LNCaP clone FGC (cell line): ENCODE results near the gene PYGB.

Source experiments
- DNase-seq: peaks from one replicate; pipeline ENCODE4 v3.0.0-alpha.2; 2011; ENCODE audit warnings: low read depth
- H3K4me3 ChIP-seq: 2 replicates; pipeline ENCODE4 v1.5.1; 2011; ENCODE audit warnings: mild to moderate bottlenecking, low read depth, low read length, control low read depth
- TF ChIP-seq, protein P1 (sequence below): IDR thresholded peaks from 2 replicates; pipeline ENCODE4 v1.5.1; 2012; ENCODE audit warnings: mild to moderate bottlenecking; ENCODE audit not compliant: control insufficient read depth, insufficient read depth; ENCODE audit errors: extremely low read depth

The PYGB gene

DNA sequence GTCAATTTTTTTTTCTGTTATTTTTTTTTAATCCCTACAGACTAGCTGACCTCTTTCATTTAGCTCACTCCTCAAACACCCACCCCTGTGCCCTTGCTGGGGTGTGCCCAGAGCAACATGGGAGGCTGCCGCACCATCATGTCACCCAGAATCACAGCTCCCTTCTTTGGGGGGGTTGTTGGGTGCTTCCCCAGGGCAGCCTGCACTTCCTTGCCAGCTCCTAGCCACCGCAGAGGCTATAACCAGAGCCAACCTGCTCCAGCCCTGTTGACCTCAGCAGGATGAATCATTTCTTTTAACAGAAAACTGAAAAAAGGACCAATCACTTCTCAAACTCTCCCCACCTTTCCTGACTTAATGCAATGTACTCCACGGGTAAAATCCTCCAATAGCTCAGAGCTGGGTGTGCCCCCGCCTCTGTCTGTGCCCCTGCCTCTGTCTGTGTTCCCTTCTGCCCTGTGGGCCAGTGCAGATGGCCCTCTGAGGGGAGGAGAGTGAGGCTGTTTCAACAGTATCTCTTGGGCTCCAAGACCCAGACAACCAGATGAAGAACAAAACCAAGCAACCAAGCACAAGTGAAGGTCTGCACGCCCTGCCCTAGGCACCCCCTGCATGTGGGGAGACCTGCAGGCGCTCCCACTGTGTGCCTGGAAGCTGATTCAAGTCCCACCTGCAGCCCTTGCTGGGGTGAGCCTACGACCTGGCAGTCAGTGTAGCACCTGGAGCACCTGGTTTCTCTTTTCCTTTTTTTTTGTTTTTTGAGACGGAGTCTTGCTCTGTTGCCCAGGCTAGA is 67.7 kb downstream of the PYGB start:
- TF ChIP-seq, protein P1, sequence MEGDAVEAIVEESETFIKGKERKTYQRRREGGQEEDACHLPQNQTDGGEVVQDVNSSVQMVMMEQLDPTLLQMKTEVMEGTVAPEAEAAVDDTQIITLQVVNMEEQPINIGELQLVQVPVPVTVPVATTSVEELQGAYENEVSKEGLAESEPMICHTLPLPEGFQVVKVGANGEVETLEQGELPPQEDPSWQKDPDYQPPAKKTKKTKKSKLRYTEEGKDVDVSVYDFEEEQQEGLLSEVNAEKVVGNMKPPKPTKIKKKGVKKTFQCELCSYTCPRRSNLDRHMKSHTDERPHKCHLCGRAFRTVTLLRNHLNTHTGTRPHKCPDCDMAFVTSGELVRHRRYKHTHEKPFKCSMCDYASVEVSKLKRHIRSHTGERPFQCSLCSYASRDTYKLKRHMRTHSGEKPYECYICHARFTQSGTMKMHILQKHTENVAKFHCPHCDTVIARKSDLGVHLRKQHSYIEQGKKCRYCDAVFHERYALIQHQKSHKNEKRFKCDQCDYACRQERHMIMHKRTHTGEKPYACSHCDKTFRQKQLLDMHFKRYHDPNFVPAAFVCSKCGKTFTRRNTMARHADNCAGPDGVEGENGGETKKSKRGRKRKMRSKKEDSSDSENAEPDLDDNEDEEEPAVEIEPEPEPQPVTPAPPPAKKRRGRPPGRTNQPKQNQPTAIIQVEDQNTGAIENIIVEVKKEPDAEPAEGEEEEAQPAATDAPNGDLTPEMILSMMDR: no peak
- no peak for DNase-seq

DNA sequence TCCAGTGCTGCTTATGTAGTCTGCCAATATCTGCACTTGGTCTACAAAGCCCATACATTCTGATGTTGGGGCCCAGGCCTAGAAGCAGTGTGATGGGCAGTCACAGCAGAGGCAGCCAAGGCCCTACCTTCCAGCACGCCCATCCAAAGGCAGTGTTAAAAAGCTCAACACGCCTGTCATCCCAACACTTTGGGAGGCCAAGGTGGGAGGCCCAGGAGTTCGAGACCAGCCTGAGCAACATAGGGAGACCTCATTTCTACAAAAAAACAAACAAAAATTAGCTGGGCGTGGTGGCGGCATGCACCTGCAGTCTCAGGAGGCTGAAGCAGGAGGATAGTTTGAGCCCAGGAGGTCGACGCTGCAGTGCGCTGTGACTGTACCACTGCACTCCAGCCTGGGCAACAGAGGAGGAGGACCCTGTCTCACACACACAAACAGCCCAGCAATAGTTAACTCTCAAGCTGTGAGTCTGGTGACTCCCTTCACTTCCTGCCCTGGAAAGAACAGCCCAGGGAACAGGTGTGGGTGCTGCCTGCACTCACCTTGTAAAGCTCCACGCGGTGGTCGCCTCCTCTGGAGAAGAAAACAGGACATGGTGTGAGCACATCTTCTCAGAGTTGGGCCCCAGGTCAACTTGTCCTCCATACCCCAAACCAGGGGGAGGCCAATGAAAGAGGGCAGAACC is 68.8 kb downstream of the PYGB start:
- TF ChIP-seq, protein P1: no peak
- no peak for DNase-seq
- H3K4me3 ChIP-seq: no peak overlapping the region

More for the DNA sequence above, 67.7 kb downstream of the PYGB start:
- H3K4me3 ChIP-seq: no peak overlapping the region

DNA sequence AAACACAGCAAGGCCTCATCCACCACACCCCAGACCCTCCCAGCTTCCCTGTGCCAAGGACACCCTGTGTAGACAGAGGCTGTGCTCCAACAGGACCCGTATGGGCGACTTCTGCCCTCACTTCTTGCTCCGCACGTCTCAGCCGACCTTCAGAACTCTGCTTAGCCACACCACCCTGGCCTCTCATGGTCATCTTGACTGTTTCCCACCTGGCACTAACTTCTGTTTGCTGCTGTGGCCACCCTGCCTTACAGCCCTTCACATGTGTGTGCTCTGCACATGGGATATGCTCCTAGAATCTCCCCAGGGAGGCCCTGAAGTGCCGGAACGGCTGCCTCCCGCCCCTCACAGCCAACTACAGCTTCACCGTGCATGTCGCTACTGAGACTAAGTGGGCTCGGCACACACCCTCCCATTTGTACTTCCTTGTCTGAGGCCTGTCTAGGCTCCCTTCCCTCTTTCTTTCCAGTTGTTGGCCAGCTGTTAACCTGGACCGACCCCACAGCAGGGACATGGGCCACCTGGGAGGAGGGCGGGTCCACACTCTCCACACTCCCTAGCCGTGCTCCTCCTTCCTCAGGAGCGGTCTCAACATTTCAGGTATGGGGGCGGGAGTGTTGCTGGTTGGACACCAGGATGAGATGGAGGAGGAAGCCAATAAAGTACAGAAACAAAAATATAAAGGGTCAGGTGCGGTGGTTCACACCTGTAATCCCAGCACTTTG is 69.6 kb downstream of the PYGB start:
- TF ChIP-seq, protein P1: no peak
- no peak for DNase-seq
- H3K4me3 ChIP-seq: no peak overlapping the region

DNA sequence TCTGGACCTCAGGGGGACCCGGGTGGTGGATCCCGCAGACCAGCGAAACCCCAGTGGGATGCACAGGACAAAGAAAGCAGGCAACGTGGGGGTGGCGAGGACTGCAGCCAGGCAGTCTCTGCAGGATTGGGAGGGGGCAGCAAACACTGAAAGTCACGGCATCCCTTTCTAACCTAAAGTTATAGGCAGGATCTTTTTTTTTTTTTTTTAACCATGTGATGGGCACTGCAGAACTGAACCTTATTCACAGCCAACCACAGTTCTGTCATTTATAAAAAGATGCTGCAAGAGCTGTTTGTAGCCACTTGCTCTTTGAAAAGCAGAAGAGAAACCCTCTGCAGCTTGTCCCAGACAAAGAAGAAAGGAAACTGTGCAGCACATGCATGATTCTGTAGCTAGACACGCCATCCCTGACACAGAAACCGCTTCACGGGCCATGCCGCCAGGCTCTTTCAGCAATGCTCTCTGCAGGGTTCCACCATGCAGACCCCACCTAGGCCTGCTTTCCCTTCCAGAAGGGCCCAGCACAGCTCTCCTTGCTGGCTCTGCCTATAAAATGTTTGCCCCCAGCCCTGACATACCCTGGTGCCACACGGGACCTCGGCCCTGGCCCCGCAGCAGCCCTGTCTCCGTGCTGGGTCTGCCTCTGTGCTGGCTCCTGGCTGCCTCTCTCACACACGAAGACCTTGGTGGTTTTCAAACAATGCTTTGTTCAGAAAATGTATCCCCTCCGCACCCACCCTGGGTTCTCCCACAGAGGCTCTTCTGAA is 70.8 kb downstream of the PYGB start:
- TF ChIP-seq, protein P1: no peak
- no peak for DNase-seq
- no peak overlapping the region for H3K4me3 ChIP-seq

DNA sequence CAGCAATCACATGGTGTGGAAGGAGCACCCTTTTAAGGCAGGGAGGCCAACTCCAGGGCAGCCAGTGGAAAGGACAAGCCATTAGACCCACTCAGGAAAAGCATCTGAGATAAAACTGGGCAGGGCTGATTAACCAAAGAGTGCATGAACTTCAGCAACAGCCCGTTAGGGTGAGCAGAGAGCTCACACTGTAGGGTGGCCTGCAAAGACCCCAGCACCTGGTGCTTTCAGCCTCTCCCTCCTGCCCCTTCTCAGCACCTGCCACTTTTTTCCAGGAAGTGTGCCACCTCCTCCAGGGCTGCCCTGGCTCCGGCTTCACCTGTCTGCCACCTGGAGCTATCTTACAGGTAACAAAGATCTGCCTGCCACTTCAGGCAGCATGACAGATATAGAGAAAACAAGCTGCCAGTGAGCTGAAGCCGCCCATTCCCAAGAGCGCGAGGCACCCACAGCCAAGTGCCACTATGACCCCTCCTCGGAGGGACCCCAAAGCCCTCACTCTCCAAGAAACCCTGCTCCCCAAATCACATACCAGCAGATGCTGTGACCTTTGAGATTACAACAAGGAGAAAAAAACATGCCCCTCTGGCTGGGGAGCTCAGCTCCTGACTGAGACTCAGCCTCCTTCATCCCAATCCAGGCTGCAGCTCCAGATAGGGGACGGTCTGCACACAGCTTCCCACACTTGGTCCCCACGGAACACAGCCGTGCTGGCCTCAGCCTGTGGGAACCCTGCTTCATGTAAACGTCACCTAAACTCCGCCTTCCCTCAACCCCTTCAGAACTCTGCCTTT is 71.6 kb downstream of the PYGB start:
- H3K4me3 ChIP-seq: no peak overlapping the region
- TF ChIP-seq, protein P1: no peak
- no peak for DNase-seq
